ENCODE results near the gene MRPL17.

MRPL17 gene

GRCh38 chr11:6653656-6654055 lies 29.5 kb downstream of the MRPL17 start:
- DNase-seq, result no peak

DNA sequence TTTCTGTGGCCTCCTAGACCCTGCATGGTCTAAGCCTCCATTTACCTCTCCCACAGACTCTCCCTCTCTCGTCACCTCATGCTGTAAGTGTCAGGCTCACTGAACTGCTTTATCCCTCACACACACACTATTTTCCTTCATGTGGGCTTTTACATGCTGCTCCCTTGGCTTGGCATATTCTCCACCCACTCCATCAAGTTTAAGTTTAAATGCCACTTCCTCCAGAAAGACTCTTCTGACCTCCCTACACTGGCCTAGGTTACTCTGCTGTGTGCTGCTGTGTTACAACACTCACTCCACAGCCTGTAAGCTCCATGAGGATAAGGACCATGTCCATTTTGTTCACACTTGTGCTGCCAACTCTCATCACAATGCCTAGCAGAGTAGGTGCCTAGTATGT lies 30.0 kb downstream of the MRPL17 start:
- no peak for DNase-seq

GRCh38 chr11:6652182-6652581 lies 31.0 kb downstream of the MRPL17 start:
- no peak for DNase-seq

DNA sequence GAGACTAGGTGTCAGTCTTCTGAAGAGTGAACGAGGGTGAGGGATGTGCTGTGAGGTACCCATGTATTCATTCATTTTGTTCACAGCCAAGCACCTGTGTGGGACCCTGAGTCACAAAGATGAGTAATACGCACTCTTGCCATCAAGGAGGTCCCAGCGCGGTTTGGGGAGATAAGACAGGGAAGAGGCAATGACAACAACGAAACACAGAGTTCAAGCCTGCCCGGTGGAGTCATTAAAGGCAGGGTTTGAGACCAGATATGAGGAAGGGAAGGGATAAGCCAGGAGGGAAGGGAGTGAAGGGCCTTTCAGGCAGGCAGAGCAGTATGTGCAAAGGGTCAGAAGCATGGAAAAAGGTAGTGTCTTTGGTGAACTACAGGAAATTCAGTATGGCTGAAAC lies 32.2 kb downstream of the MRPL17 start:
- no peak for DNase-seq

- no peak for DNase-seq
Observed at GRCh38 chr11:6650104-6650503, 33.0 kb downstream of the MRPL17 start.

- no peak for DNase-seq
Observed at GRCh38 chr11:6648501-6648900, 34.6 kb downstream of the MRPL17 start.

GRCh38 chr11:6647836-6648235 lies 35.3 kb downstream of the MRPL17 start:
- peak; percentile 4 for DNase-seq

- DNase-seq, result peak; percentile 52
Observed at GRCh38 chr11:6646918-6647679, 36.0 kb downstream of the MRPL17 start.

DNA sequence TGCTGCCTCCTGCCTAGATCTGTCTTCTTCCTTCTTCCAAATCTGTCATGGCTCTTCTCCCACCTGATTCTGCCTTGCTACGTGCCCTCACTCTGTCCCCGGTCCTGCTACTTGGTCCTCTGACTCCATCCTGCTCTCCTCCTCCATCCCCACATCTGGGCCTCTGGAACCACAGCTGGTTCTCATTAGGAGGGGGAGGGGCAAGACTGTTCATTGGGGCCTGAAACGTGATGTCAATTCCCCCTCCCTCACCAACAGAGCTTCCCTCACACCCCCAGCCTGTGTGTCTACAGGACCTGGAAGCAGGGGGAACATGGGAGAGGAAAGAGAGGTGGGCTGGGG lies 36.6 kb downstream of the MRPL17 start:
- DNase-seq, result peak; percentile 33

DNA sequence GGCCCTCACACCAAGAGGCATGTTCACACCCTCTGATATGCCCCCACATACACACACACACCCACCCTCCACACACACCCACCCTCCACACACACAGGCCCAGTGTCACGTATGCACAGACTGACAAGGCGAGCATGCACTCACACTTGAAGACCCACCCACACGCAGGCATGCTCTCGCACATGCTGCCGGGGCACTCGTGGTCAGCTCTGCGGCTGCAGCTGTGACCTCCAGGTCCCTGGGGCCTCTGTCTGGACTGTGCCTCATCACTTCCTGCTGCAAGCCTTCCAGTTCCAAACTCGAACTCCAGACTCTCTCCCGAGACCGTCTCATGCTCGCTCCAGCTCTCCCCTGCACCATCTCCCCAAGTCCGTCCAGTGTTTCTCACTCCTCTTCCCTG lies 37.1 kb downstream of the MRPL17 start:
- DNase-seq, result peak; percentile 61

GRCh38 chr11:6642957-6643356 lies 40.2 kb downstream of the MRPL17 start:
- no peak for DNase-seq

DNA sequence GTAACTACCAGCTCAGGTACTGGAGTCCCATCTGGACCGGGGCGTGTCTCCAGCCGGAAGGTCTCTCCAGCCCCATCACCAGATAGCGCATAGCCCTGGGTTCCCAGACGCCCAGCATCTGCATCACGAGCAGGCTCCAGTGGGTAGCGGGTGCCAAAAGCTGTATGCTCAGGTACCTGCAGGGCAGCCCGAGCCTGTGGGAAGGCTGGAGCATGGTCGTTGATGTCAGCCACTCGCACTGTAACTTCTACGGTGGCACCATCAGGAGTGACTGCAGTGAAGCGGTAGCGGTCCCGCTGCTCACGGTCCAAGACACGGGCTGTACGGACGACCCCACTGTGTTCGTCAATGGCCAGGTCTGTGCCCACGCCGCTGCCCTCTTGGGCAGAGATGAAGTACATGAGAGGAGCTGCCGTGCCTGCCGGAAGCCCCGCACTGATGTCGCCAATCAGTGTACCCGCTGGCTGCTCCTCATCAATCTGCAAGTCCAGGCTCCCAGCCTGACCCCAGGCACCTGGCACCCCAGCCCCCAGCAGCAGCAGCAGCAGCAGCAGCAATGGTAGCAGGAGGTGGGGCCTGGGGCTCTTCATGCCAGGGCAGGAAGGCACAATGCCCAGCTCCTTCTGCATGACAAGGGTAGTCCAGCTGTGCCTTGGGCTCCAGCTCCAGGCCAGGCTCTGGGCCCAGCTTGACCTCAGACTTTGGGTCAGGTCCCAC lies 42.0 kb downstream of the MRPL17 start:
- no peak for DNase-seq

GRCh38 chr11:6640036-6640984 lies 42.8 kb downstream of the MRPL17 start:
- DNase-seq, result no peak

- DNase-seq, result no peak
Observed at GRCh38 chr11:6638429-6638828, 44.7 kb downstream of the MRPL17 start.

GRCh38 chr11:6637871-6638270 lies 45.3 kb downstream of the MRPL17 start:
- no peak for DNase-seq

DNA sequence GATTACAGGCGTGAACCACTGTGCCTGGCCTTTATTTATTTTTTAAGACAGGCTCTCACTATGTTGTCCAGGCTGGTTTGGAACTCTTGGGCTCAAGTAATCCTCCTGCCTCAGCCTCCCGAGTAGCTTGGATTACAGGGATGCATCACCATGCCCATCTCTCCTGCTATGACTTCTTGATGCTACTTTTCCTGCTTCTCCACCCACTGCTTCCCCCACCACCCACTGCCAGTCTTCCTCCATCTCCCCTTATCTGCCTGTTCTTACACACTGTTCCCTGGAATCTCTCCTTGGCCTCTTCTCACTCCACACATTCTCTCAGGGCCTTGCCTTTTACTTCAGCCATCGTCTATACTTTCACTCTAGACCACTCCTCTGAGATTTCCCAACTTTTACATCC lies 46.7 kb downstream of the MRPL17 start:
- no peak for DNase-seq

- peak; percentile 69 for DNase-seq
Observed at GRCh38 chr11:6635082-6635932, 47.8 kb downstream of the MRPL17 start.

DNA sequence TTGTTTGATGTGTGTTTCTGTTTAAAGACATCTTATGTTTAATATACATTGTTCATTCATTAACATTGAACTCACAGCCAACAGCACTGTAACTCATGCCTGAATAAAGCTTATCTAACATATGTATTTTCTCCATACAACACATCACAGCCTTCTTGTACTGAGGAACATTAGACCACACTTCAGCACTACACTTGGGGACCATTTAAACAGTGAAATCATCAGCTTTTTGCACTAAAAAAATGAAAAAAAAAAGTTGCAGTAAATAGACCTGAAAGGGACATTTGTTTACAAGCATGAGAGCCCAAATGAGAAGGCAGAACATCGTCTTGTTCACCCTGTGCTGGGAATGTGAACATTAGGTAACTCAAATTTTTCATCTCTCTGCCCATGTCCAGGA lies 48.6 kb downstream of the MRPL17 start:
- no peak for DNase-seq

GRCh38 chr11:6633422-6634408 lies 49.4 kb downstream of the MRPL17 start:
- no peak for DNase-seq

- no peak for DNase-seq
Observed at GRCh38 chr11:6632116-6633073, 50.7 kb downstream of the MRPL17 start.
